ENCODE data around the gene NFKBIB.

The NFKBIB gene

DNA sequence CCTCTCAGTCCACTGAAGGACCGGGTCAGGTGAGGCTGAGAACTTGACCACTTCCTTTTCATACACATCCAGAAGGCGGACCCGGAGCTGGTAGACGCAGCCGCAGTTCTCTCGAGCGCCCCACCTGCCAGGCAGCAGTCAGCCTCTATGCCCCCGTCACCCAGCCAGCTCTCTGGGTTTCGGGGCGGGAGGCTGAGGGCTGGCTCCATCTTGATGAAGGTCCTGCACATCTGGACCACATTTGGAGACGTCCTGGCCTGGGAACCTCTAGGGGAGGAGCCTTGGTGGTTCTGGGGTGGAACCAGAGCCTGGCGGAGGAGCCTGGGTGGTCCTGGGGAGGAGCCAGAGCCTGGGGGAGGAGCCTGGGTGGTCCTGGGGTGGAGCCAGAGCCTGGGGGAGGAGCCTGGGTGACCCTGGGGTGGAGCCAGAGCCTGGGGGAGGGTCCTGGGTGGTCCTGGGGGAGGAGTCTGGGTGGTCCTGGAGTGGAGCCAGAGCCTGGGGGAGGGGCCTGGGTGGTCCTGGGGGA lies 45.3 kb downstream of the NFKBIB start:
- DNase-seq = no peak
- H3F3A ChIP-seq (ENCODE audit: insufficient read depth, low read length) = no peaks in the 10 kb centered on the region
- no peaks in the 10 kb centered on the region for H3K4me1 ChIP-seq (ENCODE audit: low read length)
- no peak overlapping the region for H3K4me3 ChIP-seq (ENCODE audit: low read length)
- no peaks in the 10 kb centered on the region for H3K79me2 ChIP-seq (ENCODE audit: low read length)
- no peak overlapping the region for H3K4me2 ChIP-seq (ENCODE audit: low read depth, low read length)
- H2AFZ ChIP-seq (ENCODE audit: low read length) = no peak overlapping the region
- H3K9me2 ChIP-seq (replicated peaks; ENCODE audit: insufficient read depth, low read length) = no peaks in the 10 kb centered on the region
- no peaks in the 10 kb centered on the region for H3K36me3 ChIP-seq (replicated peaks; ENCODE audit: insufficient read depth, low read length)
- no peaks in the 10 kb centered on the region for H4K20me1 ChIP-seq (ENCODE audit: insufficient read depth, low read length)
- TF ChIP-seq, protein P1, sequence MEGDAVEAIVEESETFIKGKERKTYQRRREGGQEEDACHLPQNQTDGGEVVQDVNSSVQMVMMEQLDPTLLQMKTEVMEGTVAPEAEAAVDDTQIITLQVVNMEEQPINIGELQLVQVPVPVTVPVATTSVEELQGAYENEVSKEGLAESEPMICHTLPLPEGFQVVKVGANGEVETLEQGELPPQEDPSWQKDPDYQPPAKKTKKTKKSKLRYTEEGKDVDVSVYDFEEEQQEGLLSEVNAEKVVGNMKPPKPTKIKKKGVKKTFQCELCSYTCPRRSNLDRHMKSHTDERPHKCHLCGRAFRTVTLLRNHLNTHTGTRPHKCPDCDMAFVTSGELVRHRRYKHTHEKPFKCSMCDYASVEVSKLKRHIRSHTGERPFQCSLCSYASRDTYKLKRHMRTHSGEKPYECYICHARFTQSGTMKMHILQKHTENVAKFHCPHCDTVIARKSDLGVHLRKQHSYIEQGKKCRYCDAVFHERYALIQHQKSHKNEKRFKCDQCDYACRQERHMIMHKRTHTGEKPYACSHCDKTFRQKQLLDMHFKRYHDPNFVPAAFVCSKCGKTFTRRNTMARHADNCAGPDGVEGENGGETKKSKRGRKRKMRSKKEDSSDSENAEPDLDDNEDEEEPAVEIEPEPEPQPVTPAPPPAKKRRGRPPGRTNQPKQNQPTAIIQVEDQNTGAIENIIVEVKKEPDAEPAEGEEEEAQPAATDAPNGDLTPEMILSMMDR (IDR thresholded peaks at IDR 0.05; ENCODE audit: low read length) = no peak
- TF ChIP-seq EZH2 (optimal IDR thresholded peaks at IDR 0.05; ENCODE audit: low read depth, low read length) (no peak), EZH2phosphoT487 (IDR thresholded peaks at IDR 0.05; ENCODE audit: low read length) (no peak)
- no peak overlapping the region for H3K27ac ChIP-seq (ENCODE audit: low read length)
- peaks cover 29% of the 10 kb centered on the region for H3K27me3 ChIP-seq (replicated peaks; ENCODE audit: insufficient read depth, low read length)
- H3K9me3 ChIP-seq (replicated peaks; ENCODE audit: insufficient read depth, low read length) = no peaks in the 10 kb centered on the region
- no peak overlapping the region for H3K9ac ChIP-seq (ENCODE audit: low read length)

DNA sequence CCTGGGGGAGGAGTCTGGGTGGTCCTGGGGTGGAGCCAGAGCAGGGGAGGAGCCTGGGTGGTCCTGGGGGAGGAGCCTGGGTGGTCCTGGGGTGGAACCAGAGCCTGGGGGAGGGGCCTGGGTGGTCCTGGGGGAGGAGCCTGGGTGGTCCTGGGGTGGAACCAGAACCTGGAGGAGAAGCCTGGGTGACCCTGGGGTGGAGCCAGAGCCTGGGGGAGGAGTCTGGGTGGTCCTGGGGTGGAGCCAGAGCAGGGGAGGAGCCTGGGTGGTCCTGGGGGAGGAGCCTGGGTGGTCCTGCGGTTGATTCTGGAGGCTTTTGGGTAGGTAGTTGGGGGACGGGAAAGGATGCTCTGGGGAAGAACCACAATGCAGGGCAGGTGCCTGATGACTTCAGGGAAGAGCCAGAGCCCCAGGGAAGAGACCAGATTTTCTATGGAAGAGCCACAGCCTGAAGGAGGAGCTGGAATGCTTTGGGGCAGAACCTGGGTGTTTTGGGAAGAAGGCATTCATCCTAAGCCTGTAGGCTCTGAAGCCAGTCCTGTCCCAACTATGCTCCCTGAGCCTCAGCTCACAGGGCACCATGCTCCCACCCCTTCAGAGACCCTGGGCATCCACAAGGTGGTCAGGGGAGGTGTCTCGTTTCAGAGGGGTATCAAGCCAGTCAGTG lies 45.9 kb downstream of the NFKBIB start:
- Histone ChIP-seq H3K27ac (ENCODE audit: low read length) (no peak overlapping the region), H3K36me3 (replicated peaks; ENCODE audit: insufficient read depth, low read length) (no peaks in the 10 kb centered on the region), H3K4me3 (ENCODE audit: low read length) (no peak overlapping the region), H3K9me3 (replicated peaks; ENCODE audit: insufficient read depth, low read length) (no peaks in the 10 kb centered on the region), H3F3A (ENCODE audit: insufficient read depth, low read length) (no peaks in the 10 kb centered on the region), H3K4me1 (ENCODE audit: low read length) (no peaks in the 10 kb centered on the region), H2AFZ (ENCODE audit: low read length) (no peak overlapping the region), H3K4me2 (ENCODE audit: low read depth, low read length) (no peak overlapping the region), H3K9me2 (replicated peaks; ENCODE audit: insufficient read depth, low read length) (no peaks in the 10 kb centered on the region), H4K20me1 (ENCODE audit: insufficient read depth, low read length) (no peaks in the 10 kb centered on the region), H3K27me3 (replicated peaks; ENCODE audit: insufficient read depth, low read length) (peaks cover 29% of the 10 kb centered on the region), H3K79me2 (ENCODE audit: low read length) (no peaks in the 10 kb centered on the region), H3K9ac (ENCODE audit: low read length) (no peak overlapping the region)
- TF ChIP-seq, protein P1 (IDR thresholded peaks at IDR 0.05; ENCODE audit: low read length) = no peak
- TF ChIP-seq EZH2phosphoT487 (IDR thresholded peaks at IDR 0.05; ENCODE audit: low read length) (no peak), EZH2 (optimal IDR thresholded peaks at IDR 0.05; ENCODE audit: low read depth, low read length) (no peak)
- DNase-seq = no peak

DNA sequence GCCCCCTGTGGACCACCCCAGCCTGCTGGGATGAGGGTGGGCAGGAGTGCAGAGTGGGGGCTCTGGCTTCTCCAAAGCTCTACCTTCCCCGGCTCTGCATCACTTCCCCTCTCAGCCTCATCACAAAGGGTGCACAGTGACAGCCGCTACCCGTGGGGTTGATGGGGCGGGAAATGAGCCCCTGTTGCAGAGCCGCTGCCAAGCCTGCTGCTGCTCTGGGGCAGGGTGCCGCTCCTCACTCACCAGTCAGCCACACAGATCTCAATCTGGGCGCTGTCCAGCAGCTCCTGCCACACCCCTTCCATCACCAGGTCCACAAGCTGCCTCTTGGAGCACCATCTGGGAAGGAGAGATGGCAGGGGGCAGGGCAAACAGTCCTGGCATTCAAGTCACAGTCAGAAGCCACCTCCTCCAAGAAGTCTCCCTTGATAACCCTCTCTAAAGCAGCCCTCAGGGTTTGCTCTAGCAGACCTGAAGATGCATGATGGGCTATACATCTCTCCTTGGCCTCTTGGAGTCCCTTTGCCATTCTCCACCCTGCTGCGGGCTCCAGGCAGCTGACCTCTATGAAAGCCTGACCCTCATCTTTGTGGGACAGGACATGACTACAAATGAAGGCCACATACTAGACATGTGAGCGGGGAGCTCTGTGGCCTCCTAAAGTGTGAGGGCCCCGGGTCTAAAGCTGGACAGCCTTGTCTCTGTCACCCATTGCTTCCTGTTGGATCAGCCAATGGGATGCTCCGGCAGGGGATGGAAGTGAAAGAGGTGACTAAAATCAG lies 46.7 kb downstream of the NFKBIB start:
- no peaks in the 10 kb centered on the region for H4K20me1 ChIP-seq (ENCODE audit: insufficient read depth, low read length)
- H3K4me1 ChIP-seq (ENCODE audit: low read length) = no peaks in the 10 kb centered on the region
- no peaks in the 10 kb centered on the region for H3F3A ChIP-seq (ENCODE audit: insufficient read depth, low read length)
- TF ChIP-seq, protein P1 (IDR thresholded peaks at IDR 0.05; ENCODE audit: low read length) = no peak
- TF ChIP-seq EZH2 (optimal IDR thresholded peaks at IDR 0.05; ENCODE audit: low read depth, low read length) (no peak), EZH2phosphoT487 (IDR thresholded peaks at IDR 0.05; ENCODE audit: low read length) (no peak)
- H3K4me2 ChIP-seq (ENCODE audit: low read depth, low read length) = no peak overlapping the region
- no peaks in the 10 kb centered on the region for H3K9me3 ChIP-seq (replicated peaks; ENCODE audit: insufficient read depth, low read length)
- H3K9me2 ChIP-seq (replicated peaks; ENCODE audit: insufficient read depth, low read length) = no peaks in the 10 kb centered on the region
- H3K36me3 ChIP-seq (replicated peaks; ENCODE audit: insufficient read depth, low read length) = no peaks in the 10 kb centered on the region
- H3K9ac ChIP-seq (ENCODE audit: low read length) = no peak overlapping the region
- no peak for DNase-seq
- H3K4me3 ChIP-seq (ENCODE audit: low read length) = no peak overlapping the region
- no peaks in the 10 kb centered on the region for H3K79me2 ChIP-seq (ENCODE audit: low read length)
- no peak overlapping the region for H3K27ac ChIP-seq (ENCODE audit: low read length)
- H2AFZ ChIP-seq (ENCODE audit: low read length) = no peak overlapping the region
- H3K27me3 ChIP-seq (replicated peaks; ENCODE audit: insufficient read depth, low read length) = peaks cover 34% of the 10 kb centered on the region
